HepG2 (cell line): ENCODE results near the gene RERE. TPM values are rescaled to one million over a fixed set of nuclear protein-coding genes. Genes with fewer than 3 reads are reported as not detected.

Experiments
- ARHGAP35 ChIP-seq: sonication (generic); formaldehyde crosslinking; IDR thresholded peaks from 2 replicates; pipeline ENCODE4 v1.9.0; 2022; ENCODE audit warnings: mild to moderate bottlenecking, inconsistent platforms, moderate library complexity, missing genetic modification reagents, borderline replicate concordance
- ATF7-NPFF ChIP-seq: sonication (generic); formaldehyde crosslinking; IDR thresholded peaks from 2 replicates; pipeline ENCODE4 v1.8.1; 2023; ENCODE audit warnings: mild to moderate bottlenecking, low read depth, missing genetic modification reagents, moderate library complexity
- GTF2F1 ChIP-seq: fragments of 150-350 bp; IDR thresholded peaks from 2 replicates; pipeline ENCODE4 v1.6.1; 2014; ENCODE audit warnings: low read length
- HMGXB3 ChIP-seq: sonication (generic); formaldehyde crosslinking; IDR thresholded peaks from 2 replicates; pipeline ENCODE4 v1.4.0; 2020; ENCODE audit warnings: missing genetic modification reagents, borderline replicate concordance
- HNF4A ChIP-seq: sonication (generic); formaldehyde crosslinking; IDR thresholded peaks from 2 replicates; pipeline ENCODE4 v1.4.0; 2020; ENCODE audit warnings: missing genetic modification reagents
- NFKB2 ChIP-seq: sonication (generic); formaldehyde crosslinking; IDR thresholded peaks from 2 replicates; pipeline ENCODE4 v1.4.0; 2020; ENCODE audit warnings: missing genetic modification reagents, borderline replicate concordance
- RFXANK ChIP-seq: IDR thresholded peaks from 2 replicates; pipeline ENCODE4 v1.6.1; 2016
- SIN3B ChIP-seq: fragments of 150-350 bp; IDR thresholded peaks from 2 replicates; pipeline ENCODE4 v1.6.1; 2014; ENCODE audit warnings: low read length
- STAT6 ChIP-seq: sonication (generic); formaldehyde crosslinking; IDR thresholded peaks from 2 replicates; pipeline ENCODE4 v1.4.0; 2020; ENCODE audit warnings: missing genetic modification reagents, mild to moderate bottlenecking, borderline replicate concordance
- XBP1 ChIP-seq: sonication (generic); formaldehyde crosslinking; IDR thresholded peaks from 2 replicates; pipeline ENCODE4 v1.5.0; 2020; ENCODE audit warnings: missing genetic modification reagents
- ZBTB39 ChIP-seq: sonication (generic); formaldehyde crosslinking; IDR thresholded peaks from 2 replicates; pipeline ENCODE4 v1.5.0; 2020; ENCODE audit warnings: missing genetic modification reagents
- ZGPAT ChIP-seq: IDR thresholded peaks from 2 replicates; pipeline ENCODE4 v1.6.1; 2016; ENCODE audit warnings: mild to moderate bottlenecking
- ZNF12 ChIP-seq: sonication (generic); formaldehyde crosslinking; IDR thresholded peaks from 2 replicates; pipeline ENCODE4 v1.5.0; 2020; ENCODE audit warnings: missing genetic modification reagents
- ZNF512B ChIP-seq: sonication (generic); formaldehyde crosslinking; IDR thresholded peaks from 2 replicates; pipeline ENCODE4 v1.5.1; 2020; ENCODE audit warnings: missing genetic modification reagents, mild to moderate bottlenecking, borderline replicate concordance
- ZNF777 ChIP-seq: sonication (generic); formaldehyde crosslinking; IDR thresholded peaks from 2 replicates; pipeline ENCODE4 v1.4.0; 2020; ENCODE audit warnings: missing genetic modification reagents
- ZNF891 ChIP-seq: sonication (generic); formaldehyde crosslinking; IDR thresholded peaks from 2 replicates; pipeline ENCODE4 v1.5.0; 2020; ENCODE audit warnings: mild to moderate bottlenecking, missing genetic modification reagents
- polyA plus RNA-seq, 8 experiments: library from polyadenylated mRNA; depleted of rRNA in 3 of 8; stranded (reverse) in 7 of 8; unstranded in 1 of 8; fragments of >200 nt; fragmentation: Illumina TruSeq in 4 of 8; extraction: Trizol in 4 of 8; gene quantifications; 2 replicates each; pipeline versions ENCODE4 v1.2.1 to v1.2.3, GENCODE V29; 2011 to 2016; ENCODE audit warnings: low read depth in 4 of 8, missing spikeins in 1 of 8, mixed read lengths in 1 of 8; ENCODE audit not compliant: insufficient read depth in 1 of 8
- total RNA-seq, 5 experiments: library from RNA; depleted of rRNA; stranded (reverse); fragments of >200 nt; fragmentation: Illumina TruSeq; extraction: Trizol; gene quantifications; 2 replicates each; pipeline ENCODE4 v1.2.3, GENCODE V29; 2016; ENCODE audit warnings: low read depth in 1 of 5

RERE gene
- total and polyA plus RNA-seq, 2 of the 13 experiments (the other 11 are each of a cell fraction or from before 2014, with no cell fraction given), result 18.3 to 21.9 TPM

- TF ChIP-seq HMGXB3 (CRISPR knock-in tag) (no peak), NFKB2 (peak; percentile 52; the same call in 1 of the 2 replicates), ZBTB39 (CRISPR knock-in tag) (no peak; the same call in 1 of the 2 replicates), SIN3B (no peak), ATF7-NPFF (CRISPR knock-in tag) (0 out of 2 replicates have a peak, but pooled peaks have one; percentile 33), ARHGAP35 (CRISPR knock-in tag) (no peak), XBP1 (CRISPR knock-in tag) (no peak), STAT6 (no peak), ZGPAT (CRISPR knock-in tag) (peak; percentile 78), ZNF777 (CRISPR knock-in tag) (no peak), ZNF12 (CRISPR knock-in tag) (no peak), ZNF891 (peak; percentile 34; the same call in 1 of the 2 replicates), RFXANK (CRISPR knock-in tag) (no peak), HNF4A (peak; percentile 76), GTF2F1 (no peak), ZNF512B (CRISPR knock-in tag) (no peak)
Measured at GRCh38 chr1:8848663-8849386, 31.4 kb upstream of the RERE start (continued).
